Suprapubic skin (tissue), 4 donors: ENCODE measurements around the gene KRTAP29-1. TPM values are rescaled to one million over a fixed set of nuclear protein-coding genes. Genes with fewer than 3 reads are reported as not detected.

Experiments used
- DNase-seq, 2 donors: peaks; one replicate each; pipeline ENCODE4 v3.0.0-alpha.2; 2019; ENCODE audit warnings: low spot score in 2 of 2
- H3K27ac ChIP-seq: fragments of 200-600 bp; sonication (generic); one replicate; pipeline ENCODE4 v1.5.1; 2019
- H3K27me3 ChIP-seq: fragments of 200-600 bp; sonication (generic); one replicate; pipeline ENCODE4 v1.5.1; 2019
- H3K36me3 ChIP-seq: fragments of 200-600 bp; sonication (generic); one replicate; pipeline ENCODE4 v1.5.1; 2019
- H3K4me1 ChIP-seq: fragments of 200-600 bp; sonication (generic); one replicate; pipeline ENCODE4 v1.5.1; 2019
- H3K4me3 ChIP-seq: fragments of 200-600 bp; sonication (generic); one replicate; pipeline ENCODE4 v1.5.1; 2019; ENCODE audit warnings: mild to moderate bottlenecking
- H3K9me3 ChIP-seq: fragments of 200-600 bp; sonication (generic); one replicate; pipeline ENCODE4 v1.5.1; 2019
- EP300 ChIP-seq: sonication (generic); formaldehyde crosslinking; IDR thresholded peaks from one replicate; pipeline ENCODE4 v1.6.1; 2017; ENCODE audit warnings: antibody characterized with exemption
- POLR2A ChIP-seq, 2 donors: fragments of 450-650 bp; IDR thresholded peaks; one replicate each; pipeline ENCODE4 v1.6.1; 2017; ENCODE audit warnings: antibody characterized with exemption in 2 of 2, mild to moderate bottlenecking in 2 of 2, moderate library complexity in 2 of 2
- POLR2AphosphoS5 ChIP-seq, 3 donors: sonication (generic); formaldehyde crosslinking; IDR thresholded peaks; one replicate each; pipeline ENCODE4 v1.6.1; 2017; ENCODE audit warnings: antibody characterized with exemption in 3 of 3
- WGBS: methylation state at CpG from one replicate; pipeline ENCODE4 v1.1.5; 2018; 5-methylcytosine and 5-hydroxymethylcytosine counted together
- total RNA-seq, 4 donors: library from RNA; depleted of rRNA; stranded (reverse); fragments of >200 nt; gene quantifications; one replicate each; pipeline ENCODE4 v1.1.0, GENCODE V29; 2016
- TF ChIP-seq, protein P1 (sequence below), 2 donors: fragments of 200-600 bp in 1 of 2; fragments of 450-650 bp in 1 of 2; sonication (generic) in 1 of 2; IDR thresholded peaks; one replicate each; pipeline ENCODE4 v1.5.1; 2016 to 2019; ENCODE audit warnings: antibody characterized with exemption in 2 of 2, mild to moderate bottlenecking in 1 of 2, moderate library complexity in 1 of 2

KRTAP29-1 gene
- total RNA-seq, 4 donors from 2014 or later = 0.85 to 3.4 (median 2.2) TPM; not detected in 1

DNA sequence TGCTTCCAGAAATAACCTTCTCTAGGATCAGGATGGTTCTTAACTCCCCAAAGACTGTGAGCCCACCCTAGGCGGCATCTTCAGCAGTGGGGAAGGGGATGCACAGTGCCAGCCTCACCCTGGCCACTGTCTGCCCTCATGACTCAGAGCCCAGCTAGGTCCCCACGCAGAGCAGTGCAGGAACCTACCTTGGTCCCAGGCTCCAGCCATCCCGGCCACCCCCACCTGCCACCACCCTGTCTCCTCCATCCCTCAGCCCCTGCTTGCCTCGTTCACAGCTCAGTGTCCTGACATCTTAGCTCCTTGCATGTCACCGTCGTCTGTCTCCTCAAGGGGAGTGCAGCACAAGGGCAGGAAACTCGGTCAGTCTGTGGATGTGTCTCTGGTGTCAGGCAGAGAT, 29.0 kb upstream of the KRTAP29-1 start:
- H3K27me3 ChIP-seq = no peaks in the 10 kb centered on the region
- 80% methylated on average over 7 of the region's 7 CpGs for WGBS
- no peak for DNase-seq
- no peaks in the 10 kb centered on the region for H3K36me3 ChIP-seq
- H3K27ac ChIP-seq = no peak overlapping the region
- H3K9me3 ChIP-seq = no peaks in the 10 kb centered on the region
- TF ChIP-seq EP300 (no peak), POLR2AphosphoS5 (IDR thresholded peaks at IDR 0.05) (no peak), POLR2A (IDR thresholded peaks at IDR 0.05) (no peak)
- TF ChIP-seq, protein P1, sequence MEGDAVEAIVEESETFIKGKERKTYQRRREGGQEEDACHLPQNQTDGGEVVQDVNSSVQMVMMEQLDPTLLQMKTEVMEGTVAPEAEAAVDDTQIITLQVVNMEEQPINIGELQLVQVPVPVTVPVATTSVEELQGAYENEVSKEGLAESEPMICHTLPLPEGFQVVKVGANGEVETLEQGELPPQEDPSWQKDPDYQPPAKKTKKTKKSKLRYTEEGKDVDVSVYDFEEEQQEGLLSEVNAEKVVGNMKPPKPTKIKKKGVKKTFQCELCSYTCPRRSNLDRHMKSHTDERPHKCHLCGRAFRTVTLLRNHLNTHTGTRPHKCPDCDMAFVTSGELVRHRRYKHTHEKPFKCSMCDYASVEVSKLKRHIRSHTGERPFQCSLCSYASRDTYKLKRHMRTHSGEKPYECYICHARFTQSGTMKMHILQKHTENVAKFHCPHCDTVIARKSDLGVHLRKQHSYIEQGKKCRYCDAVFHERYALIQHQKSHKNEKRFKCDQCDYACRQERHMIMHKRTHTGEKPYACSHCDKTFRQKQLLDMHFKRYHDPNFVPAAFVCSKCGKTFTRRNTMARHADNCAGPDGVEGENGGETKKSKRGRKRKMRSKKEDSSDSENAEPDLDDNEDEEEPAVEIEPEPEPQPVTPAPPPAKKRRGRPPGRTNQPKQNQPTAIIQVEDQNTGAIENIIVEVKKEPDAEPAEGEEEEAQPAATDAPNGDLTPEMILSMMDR (IDR thresholded peaks at IDR 0.05) = no peak
- H3K4me3 ChIP-seq = no peak overlapping the region
- peaks cover 6% of the 10 kb centered on the region for H3K4me1 ChIP-seq

DNA sequence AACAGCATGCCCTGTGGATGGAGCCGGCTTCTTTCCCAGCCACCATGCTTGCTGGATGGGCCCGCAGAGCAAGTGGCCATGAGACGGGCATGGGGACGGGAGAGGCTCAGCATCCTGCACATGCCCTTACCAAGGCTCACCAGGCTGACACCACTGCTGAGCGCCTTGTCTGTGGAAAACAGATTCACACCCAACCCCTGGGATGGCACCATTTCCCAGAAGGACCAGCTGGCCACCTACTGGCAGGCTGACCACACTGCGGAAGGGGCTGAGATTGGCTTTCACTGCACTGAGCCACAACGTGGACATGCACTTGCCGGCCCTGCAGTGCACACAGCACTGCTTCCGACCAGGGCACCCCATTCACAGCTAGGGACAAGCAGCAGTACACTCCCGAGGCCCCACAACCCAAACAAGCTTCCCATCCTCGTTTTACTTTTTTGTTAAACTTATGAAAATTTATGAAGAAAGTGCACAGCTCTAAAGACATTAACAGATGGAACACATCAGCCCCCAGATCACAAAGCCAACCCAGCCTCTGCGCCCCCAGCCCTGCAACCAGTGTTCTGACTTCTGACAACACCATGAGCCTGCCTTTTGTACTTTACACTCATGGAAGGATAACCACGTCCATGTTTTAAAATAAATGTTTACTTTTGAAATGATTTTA, 26.8 kb upstream of the KRTAP29-1 start:
- DNase-seq = peak in 1 of 2 donors; percentile 52
- WGBS = 49% methylated on average over 10 of the region's 13 CpGs
- H3K4me1 ChIP-seq = no peaks in the 10 kb centered on the region
- no peak overlapping the region for H3K4me3 ChIP-seq
- no peak overlapping the region for H3K27ac ChIP-seq
- H3K36me3 ChIP-seq = no peaks in the 10 kb centered on the region
- TF ChIP-seq, protein P1 (IDR thresholded peaks at IDR 0.05) = peak in 1 of 2 donors; percentile 55
- TF ChIP-seq EP300 (no peak), POLR2AphosphoS5 (IDR thresholded peaks at IDR 0.05) (no peak), POLR2A (IDR thresholded peaks at IDR 0.05) (no peak)
- H3K9me3 ChIP-seq = no peaks in the 10 kb centered on the region
- no peaks in the 10 kb centered on the region for H3K27me3 ChIP-seq

DNA sequence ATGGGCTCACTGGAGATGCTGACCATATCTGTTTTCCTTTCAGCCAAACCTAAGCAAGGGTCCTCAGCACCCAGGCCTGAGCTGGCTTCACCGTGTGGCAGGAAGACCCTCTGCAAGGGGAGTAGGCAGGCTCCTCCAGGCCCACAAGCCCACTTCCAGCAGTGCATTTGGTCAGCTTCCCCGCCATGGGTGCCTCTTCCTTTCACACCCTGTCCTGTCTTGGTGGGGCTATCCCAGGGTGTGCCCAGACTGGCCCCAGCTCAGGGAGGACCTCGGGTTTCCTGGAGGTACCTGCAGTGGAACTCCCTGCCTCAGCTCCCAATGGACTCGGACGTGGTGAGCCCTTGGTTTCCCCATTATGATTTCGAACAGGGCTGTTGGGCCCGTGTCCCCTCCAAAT, 25.6 kb upstream of the KRTAP29-1 start:
- Histone ChIP-seq H3K9me3 (no peaks in the 10 kb centered on the region), H3K36me3 (no peaks in the 10 kb centered on the region), H3K4me1 (no peaks in the 10 kb centered on the region), H3K27me3 (no peaks in the 10 kb centered on the region), H3K27ac (no peak overlapping the region), H3K4me3 (no peak overlapping the region)
- no peak for DNase-seq
- no peak for TF ChIP-seq POLR2A (IDR thresholded peaks at IDR 0.05)
- TF ChIP-seq, protein P1 (IDR thresholded peaks at IDR 0.05) = no peak
- TF ChIP-seq POLR2AphosphoS5 (IDR thresholded peaks at IDR 0.05) = no peak
- TF ChIP-seq EP300 = no peak
- WGBS = 80% methylated on average over 3 of the region's 7 CpGs

DNA sequence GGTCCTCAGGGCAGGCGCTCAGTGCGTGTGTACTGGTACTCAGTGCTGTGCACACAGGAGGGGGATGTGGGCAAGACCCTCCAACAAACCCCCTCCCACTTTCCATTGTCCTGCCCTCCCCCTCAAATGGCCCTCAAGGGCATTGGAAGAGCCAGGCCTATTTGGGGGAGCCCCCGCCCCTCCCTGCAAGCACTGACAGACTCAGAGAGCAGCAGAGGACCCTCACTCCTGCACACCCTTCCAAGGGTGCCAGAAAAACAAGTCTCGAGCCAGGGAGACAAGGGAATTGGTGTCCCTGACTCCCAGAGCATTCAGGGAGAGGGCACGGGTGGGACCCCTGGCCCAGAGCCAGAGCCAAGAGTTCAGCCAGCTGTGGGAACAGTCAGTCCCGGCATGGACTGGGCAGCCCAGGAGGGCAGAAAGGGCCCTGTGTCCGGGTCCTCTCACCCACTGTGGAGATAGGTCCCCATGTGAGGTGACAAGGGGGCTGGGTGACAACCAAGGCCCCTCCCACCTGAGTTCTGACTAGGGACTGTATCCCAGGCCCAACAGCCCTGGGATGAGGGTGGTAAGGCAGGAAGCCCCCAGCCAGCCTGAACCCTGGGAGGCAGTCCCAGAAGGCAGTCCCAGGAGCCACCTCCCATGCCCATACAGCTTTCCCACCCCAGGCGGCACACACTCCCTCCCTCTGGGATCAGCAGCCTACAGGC, 24.9 kb upstream of the KRTAP29-1 start:
- no peak for DNase-seq
- H3K27me3 ChIP-seq = no peaks in the 10 kb centered on the region

DNA sequence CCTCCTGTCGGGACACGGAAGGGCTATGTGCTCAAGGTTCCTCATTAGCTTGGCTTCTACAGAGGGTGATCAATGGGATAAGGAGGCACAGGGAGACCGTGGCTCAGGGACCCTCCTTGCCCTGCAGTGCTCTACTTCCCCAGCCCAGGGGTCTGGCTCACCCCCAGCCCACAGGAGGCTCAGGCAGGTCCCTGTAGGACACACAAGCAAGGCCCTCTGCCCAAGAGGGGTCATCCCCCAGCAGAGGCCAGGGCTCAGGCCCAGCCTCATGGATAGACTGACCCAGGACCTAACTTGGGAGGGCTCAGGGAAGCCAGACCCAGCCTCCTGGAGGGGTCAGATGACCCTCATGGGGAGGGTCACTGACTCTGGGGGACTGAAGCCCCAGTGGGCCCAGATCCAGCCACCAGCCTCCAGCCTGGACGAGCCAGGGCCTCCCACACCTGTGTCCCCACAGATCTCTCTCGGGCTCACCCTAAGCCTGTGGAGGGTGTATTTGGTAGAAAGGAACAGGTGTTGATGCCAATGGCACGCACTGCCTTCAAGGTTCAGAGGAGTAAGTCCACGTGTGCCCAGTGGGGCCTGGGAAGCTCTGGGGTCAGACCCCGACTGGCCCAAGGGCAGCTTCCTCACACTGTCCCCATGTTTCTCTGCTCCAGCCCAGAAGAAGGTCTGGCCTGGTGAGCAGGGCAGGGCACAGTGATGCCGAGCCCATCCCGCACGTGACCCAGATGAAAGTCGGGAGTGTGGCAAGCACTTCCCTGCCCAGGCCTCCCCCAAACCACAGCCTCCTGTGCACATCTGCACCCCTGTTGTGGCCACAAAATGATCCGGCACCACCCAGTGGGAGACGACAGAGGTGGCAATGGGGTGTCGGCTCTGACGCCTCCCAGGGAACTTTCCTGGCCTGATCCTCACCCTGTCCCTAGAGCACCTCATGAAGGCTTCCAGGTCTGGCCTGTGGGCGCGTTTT, 23.8 kb upstream of the KRTAP29-1 start:
- H3K9me3 ChIP-seq = no peaks in the 10 kb centered on the region
- no peak for DNase-seq
- peaks cover 4% of the 10 kb centered on the region for H3K4me1 ChIP-seq
- no peaks in the 10 kb centered on the region for H3K27me3 ChIP-seq
- H3K4me3 ChIP-seq = no peak overlapping the region
- H3K36me3 ChIP-seq = no peaks in the 10 kb centered on the region
- WGBS = 83% methylated on average over 6 of the region's 18 CpGs
- no peak overlapping the region for H3K27ac ChIP-seq
- TF ChIP-seq POLR2AphosphoS5 (IDR thresholded peaks at IDR 0.05) = no peak
- TF ChIP-seq, protein P1 (IDR thresholded peaks at IDR 0.05) = no peak

More for the DNA sequence above, 24.9 kb upstream of the KRTAP29-1 start:
- TF ChIP-seq EP300 = no peak
- no peak for TF ChIP-seq POLR2A (IDR thresholded peaks at IDR 0.05)
- Histone ChIP-seq H3K27ac (no peak overlapping the region), H3K36me3 (no peaks in the 10 kb centered on the region), H3K4me3 (no peak overlapping the region), H3K4me1 (no peaks in the 10 kb centered on the region), H3K9me3 (no peaks in the 10 kb centered on the region)
- 87% methylated on average over 6 of the region's 8 CpGs for WGBS
